Sigmoid colon (tissue), 4 donors: Measurements from ENCODE around the gene TFB2M.

Experiments used
- CTCF ChIP-seq, 4 experiments: fragments of 450-650 bp in 3 of 4; fragments of 200-600 bp in 1 of 4; IDR thresholded peaks; one replicate each; pipeline ENCODE4 v1.5.1; 2016 to 2019; ENCODE audit warnings: antibody characterized with exemption in 4 of 4, mild to moderate bottlenecking in 3 of 4, moderate library complexity in 2 of 4
- POLR2A ChIP-seq, 2 donors: fragments of 450-650 bp; IDR thresholded peaks; one replicate each; pipeline ENCODE4 v1.6.1; 2016; ENCODE audit warnings: antibody characterized with exemption in 2 of 2, mild to moderate bottlenecking in 2 of 2, moderate library complexity in 2 of 2
- POLR2AphosphoS5 ChIP-seq, 4 donors: sonication (generic); formaldehyde crosslinking; IDR thresholded peaks; one replicate each; pipeline ENCODE4 v1.6.1; 2017; ENCODE audit warnings: antibody characterized with exemption in 4 of 4

- TF ChIP-seq CTCF (IDR thresholded peaks at IDR 0.05) (no peak), POLR2AphosphoS5 (IDR thresholded peaks at IDR 0.05) (no peak), POLR2A (IDR thresholded peaks at IDR 0.05) (no peak)
These were observed 46.5 kb downstream of the TFB2M start for GRCh38 chr1:246519514-246519913.
